Measurements from ENCODE around the gene RFLNA. TPM values are rescaled to one million over a fixed set of nuclear protein-coding genes. Genes with fewer than 3 reads are reported as not detected.

RFLNA gene
- total and polyA plus RNA-seq, 4 donors: 0.40 to 1.8 (median 1.4) TPM

GRCh38 chr12:124340080-124340900 lies 45.4 kb downstream of the RFLNA start:
- 95 to 96% methylated on average over 42 of the region's 42 CpGs for WGBS, 2 donors
- no peak overlapping the region for H3K27ac ChIP-seq (ENCODE audit: low read depth in 1 of 2, low read length in 1 of 2)
- DNase-seq: no peak
- no peak overlapping the region for H3K4me3 ChIP-seq
- TF ChIP-seq, protein P1, sequence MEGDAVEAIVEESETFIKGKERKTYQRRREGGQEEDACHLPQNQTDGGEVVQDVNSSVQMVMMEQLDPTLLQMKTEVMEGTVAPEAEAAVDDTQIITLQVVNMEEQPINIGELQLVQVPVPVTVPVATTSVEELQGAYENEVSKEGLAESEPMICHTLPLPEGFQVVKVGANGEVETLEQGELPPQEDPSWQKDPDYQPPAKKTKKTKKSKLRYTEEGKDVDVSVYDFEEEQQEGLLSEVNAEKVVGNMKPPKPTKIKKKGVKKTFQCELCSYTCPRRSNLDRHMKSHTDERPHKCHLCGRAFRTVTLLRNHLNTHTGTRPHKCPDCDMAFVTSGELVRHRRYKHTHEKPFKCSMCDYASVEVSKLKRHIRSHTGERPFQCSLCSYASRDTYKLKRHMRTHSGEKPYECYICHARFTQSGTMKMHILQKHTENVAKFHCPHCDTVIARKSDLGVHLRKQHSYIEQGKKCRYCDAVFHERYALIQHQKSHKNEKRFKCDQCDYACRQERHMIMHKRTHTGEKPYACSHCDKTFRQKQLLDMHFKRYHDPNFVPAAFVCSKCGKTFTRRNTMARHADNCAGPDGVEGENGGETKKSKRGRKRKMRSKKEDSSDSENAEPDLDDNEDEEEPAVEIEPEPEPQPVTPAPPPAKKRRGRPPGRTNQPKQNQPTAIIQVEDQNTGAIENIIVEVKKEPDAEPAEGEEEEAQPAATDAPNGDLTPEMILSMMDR (IDR thresholded peaks at IDR 0.05; ENCODE audit: control extremely low read depth, extremely low read depth): no peak
- no peaks in the 10 kb centered on the region for H3K9me3 ChIP-seq (ENCODE audit: control insufficient read depth in 4 of 4, insufficient read depth in 3 of 4, low read length in 3 of 4)
- H3K36me3 ChIP-seq (ENCODE audit: control insufficient read depth in 4 of 4, insufficient read depth in 4 of 4, low read length in 4 of 4): peaks cover 14 to 72% (median 22%) of the 10 kb centered on the region in 4 donors
- H3K4me1 ChIP-seq (ENCODE audit: control insufficient read depth in 5 of 5, insufficient read depth in 5 of 5, low read length in 5 of 5): no peaks in the 10 kb centered on the region
- no peak overlapping the region for H3K9ac ChIP-seq (ENCODE audit: insufficient read depth in 1 of 2, low read length in 2 of 2)
- no peaks in the 10 kb centered on the region for H3K27me3 ChIP-seq (ENCODE audit: control insufficient read depth in 3 of 3, insufficient read depth in 3 of 3, low read length in 2 of 3)
- no peak for ATAC-seq (ENCODE audit: insufficient read depth, low FRiP score)

DNA sequence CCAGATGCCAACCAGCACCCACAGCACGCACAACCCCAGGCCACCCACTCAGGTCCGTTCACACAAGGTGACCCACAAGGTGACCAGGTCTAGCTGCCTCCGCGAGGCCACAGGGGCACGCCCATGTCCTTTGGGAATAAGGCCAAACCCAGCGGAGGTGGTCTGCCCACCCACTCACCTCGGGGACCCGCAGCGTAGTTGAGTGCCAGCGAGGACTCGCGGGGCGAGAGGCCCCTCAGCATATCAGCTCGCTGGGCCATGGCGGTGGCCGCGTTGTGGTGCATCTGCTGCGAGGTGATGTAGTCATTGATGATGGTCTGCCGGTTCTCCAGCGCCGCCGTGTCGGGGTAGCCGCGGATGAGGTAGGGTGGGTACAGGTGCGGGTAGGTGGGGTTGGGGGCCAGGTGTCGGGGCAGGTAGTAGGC lies 46.8 kb downstream of the RFLNA start:
- ATAC-seq (ENCODE audit: insufficient read depth, low FRiP score): no peak
- no peak overlapping the region for H3K27ac ChIP-seq (ENCODE audit: low read depth in 1 of 2, low read length in 1 of 2)
- DNase-seq: no peak
- H3K9me3 ChIP-seq (ENCODE audit: control insufficient read depth in 4 of 4, insufficient read depth in 3 of 4, low read length in 3 of 4): no peaks in the 10 kb centered on the region
- no peaks in the 10 kb centered on the region for H3K27me3 ChIP-seq (ENCODE audit: control insufficient read depth in 3 of 3, insufficient read depth in 3 of 3, low read length in 2 of 3)
- WGBS, 2 donors: 95 to 96% methylated on average over 27 of the region's 27 CpGs
- H3K4me3 ChIP-seq: no peak overlapping the region
- H3K36me3 ChIP-seq (ENCODE audit: control insufficient read depth in 4 of 4, insufficient read depth in 4 of 4, low read length in 4 of 4): peaks cover 18 to 72% (median 25%) of the 10 kb centered on the region in 4 donors
- no peaks in the 10 kb centered on the region for H3K4me1 ChIP-seq (ENCODE audit: control insufficient read depth in 5 of 5, insufficient read depth in 5 of 5, low read length in 5 of 5)
- no peak overlapping the region for H3K9ac ChIP-seq (ENCODE audit: insufficient read depth in 1 of 2, low read length in 2 of 2)
- TF ChIP-seq, protein P1 (IDR thresholded peaks at IDR 0.05; ENCODE audit: control extremely low read depth, extremely low read depth): no peak

DNA sequence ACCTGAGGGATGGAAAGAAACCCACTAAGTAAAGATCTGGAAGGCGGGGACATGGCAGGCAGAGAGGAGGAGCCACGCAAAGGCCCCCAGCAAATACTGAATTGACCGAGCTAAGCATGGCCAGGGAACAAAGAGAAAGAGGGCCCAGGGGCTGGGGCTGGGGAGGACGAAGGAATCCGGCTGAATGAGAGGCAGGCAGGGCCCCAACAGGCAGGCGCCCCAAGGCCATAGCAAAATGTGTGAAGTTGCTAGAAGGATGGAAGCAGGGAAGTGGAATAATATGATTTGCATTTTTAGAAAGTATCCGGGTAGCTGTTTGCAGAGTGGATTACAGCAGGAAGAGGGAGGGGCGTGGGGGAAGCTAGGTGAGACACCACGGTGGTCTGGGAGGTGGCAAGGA lies 49.1 kb downstream of the RFLNA start:
- Histone ChIP-seq H3K36me3 (ENCODE audit: control insufficient read depth in 4 of 4, insufficient read depth in 4 of 4, low read length in 4 of 4) (peaks cover 22 to 80% (median 33%) of the 10 kb centered on the region in 4 donors), H3K9ac (ENCODE audit: insufficient read depth in 1 of 2, low read length in 2 of 2) (no peak overlapping the region), H3K4me1 (ENCODE audit: control insufficient read depth in 5 of 5, insufficient read depth in 5 of 5, low read length in 5 of 5) (no peaks in the 10 kb centered on the region), H3K4me3 (no peak overlapping the region), H3K27ac (ENCODE audit: low read depth in 1 of 2, low read length in 1 of 2) (no peak overlapping the region), H3K27me3 (ENCODE audit: control insufficient read depth in 3 of 3, insufficient read depth in 3 of 3, low read length in 2 of 3) (no peaks in the 10 kb centered on the region), H3K9me3 (ENCODE audit: control insufficient read depth in 4 of 4, insufficient read depth in 3 of 4, low read length in 3 of 4) (no peaks in the 10 kb centered on the region)
- TF ChIP-seq, protein P1 (IDR thresholded peaks at IDR 0.05; ENCODE audit: control extremely low read depth, extremely low read depth): no peak
- 87 to 88% methylated on average over 9 of the region's 9 CpGs for WGBS, 2 donors
- DNase-seq: no peak
- no peak for ATAC-seq (ENCODE audit: insufficient read depth, low FRiP score)

All from lung (tissue), 12 donors.